Lower lobe of right lung (tissue), 2 donors: ENCODE data around the gene DTNB. TPM values are rescaled to one million over a fixed set of nuclear protein-coding genes. Genes with fewer than 3 reads are reported as not detected.

Experiments used
- ATAC-seq, 2 donors: fragments of 200-7000 bp; cut with Tn5 transposase; one replicate each; pipeline ENCODE4 v1.9.1; 2020 to 2022; ENCODE audit warnings: mild to moderate bottlenecking in 2 of 2, moderate library complexity in 2 of 2
- DNase-seq: peaks from one replicate; pipeline ENCODE4 v3.0.0-alpha.2; 2020
- H3K27ac ChIP-seq: fragments of 200-600 bp; one replicate; pipeline ENCODE4 v1.8.0; 2022
- H3K27me3 ChIP-seq: fragments of 200-600 bp; one replicate; pipeline ENCODE4 v1.8.0; 2022; ENCODE audit warnings: low read depth
- H3K36me3 ChIP-seq: fragments of 200-600 bp; one replicate; pipeline ENCODE4 v1.8.0; 2022; ENCODE audit warnings: mild to moderate bottlenecking
- H3K4me1 ChIP-seq: fragments of 200-600 bp; one replicate; pipeline ENCODE4 v1.8.0; 2022
- H3K4me3 ChIP-seq: fragments of 200-600 bp; one replicate; pipeline ENCODE4 v1.8.0; 2022; ENCODE audit warnings: mild to moderate bottlenecking
- H3K9me3 ChIP-seq: fragments of 200-600 bp; one replicate; pipeline ENCODE4 v1.8.0; 2022
- CTCF ChIP-seq: fragments of 200-600 bp; IDR thresholded peaks from one replicate; pipeline ENCODE4 v1.8.0; 2022; ENCODE audit warnings: antibody characterized with exemption, mild to moderate bottlenecking
- intact Hi-C: fragments of 100-400 bp; cut with DNase I; formaldehyde crosslinking; loops from one replicate; pipeline ENCODE4 v1.11.0; 2022
- total RNA-seq: library from RNA; stranded (reverse); fragmentation: NEBNext Ultra II Directional; extraction: Animal tissue kit (Norgen Biotek cat#: 25700); gene quantifications from one replicate; pipeline ENCODE4 v1.2.1, GENCODE V29; 2021
- donor health status: DM: no; HTN: yes; CAD: no; lungs with severe emphysema.

Gene DTNB
- total RNA-seq, 1 donor from 2014 or later = 32.9 TPM

GRCh38 chr2:25438793-25439192, 234.6 kb downstream of the DTNB start:
- no peaks in the 10 kb centered on the region for H3K36me3 ChIP-seq
- no peak for TF ChIP-seq CTCF
- H3K4me3 ChIP-seq = no peak overlapping the region
- no peak for DNase-seq
- H3K27me3 ChIP-seq = no peaks in the 10 kb centered on the region
- H3K4me1 ChIP-seq = no peaks in the 10 kb centered on the region
- intact Hi-C loops = no loop called here
- H3K9me3 ChIP-seq = no peaks in the 10 kb centered on the region
- no peak for ATAC-seq
- H3K27ac ChIP-seq = no peak overlapping the region

DNA sequence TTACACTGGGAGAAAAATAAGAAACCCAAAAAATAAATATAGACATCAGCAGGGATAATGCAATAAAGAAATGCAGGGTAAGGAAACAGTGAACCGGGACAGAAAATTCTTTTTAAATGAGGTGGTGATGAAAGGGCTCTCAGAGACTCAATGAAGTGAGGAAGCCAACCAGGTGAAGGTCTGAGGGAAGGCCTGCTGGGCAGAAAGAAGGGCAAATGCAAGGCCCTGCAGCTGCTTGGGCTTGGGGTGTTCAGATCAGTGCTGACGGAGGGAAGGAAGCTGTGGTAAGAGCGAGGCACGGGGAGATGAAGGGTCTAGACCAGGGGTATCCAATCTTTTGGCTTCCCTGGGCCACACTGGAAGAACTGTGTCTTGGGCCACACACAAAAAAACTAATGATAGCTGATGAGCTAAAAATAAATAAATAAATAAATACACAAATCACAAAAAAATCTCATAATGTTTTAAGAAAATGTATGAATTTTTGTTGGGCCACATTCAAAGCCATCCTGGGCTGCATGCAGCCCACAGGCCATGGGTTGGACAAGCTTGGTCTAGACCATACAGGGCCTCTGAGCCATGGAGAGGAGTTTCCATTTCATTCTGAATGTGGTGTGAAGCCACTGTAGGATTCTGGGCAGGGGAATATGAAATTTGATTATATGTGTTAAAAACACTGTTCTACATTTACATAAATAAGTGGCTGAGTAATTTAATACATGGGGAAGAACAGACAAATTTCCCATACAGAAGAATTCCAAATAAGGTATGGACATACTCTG, 235.3 kb downstream of the DTNB start:
- no peaks in the 10 kb centered on the region for H3K27me3 ChIP-seq
- intact Hi-C loops = no loop called here
- H3K4me3 ChIP-seq = no peak overlapping the region
- no peaks in the 10 kb centered on the region for H3K36me3 ChIP-seq
- no peaks in the 10 kb centered on the region for H3K4me1 ChIP-seq
- no peak overlapping the region for H3K27ac ChIP-seq
- ATAC-seq (no peak), DNase-seq (no peak)
- H3K9me3 ChIP-seq = no peaks in the 10 kb centered on the region
- no peak for TF ChIP-seq CTCF

DNA sequence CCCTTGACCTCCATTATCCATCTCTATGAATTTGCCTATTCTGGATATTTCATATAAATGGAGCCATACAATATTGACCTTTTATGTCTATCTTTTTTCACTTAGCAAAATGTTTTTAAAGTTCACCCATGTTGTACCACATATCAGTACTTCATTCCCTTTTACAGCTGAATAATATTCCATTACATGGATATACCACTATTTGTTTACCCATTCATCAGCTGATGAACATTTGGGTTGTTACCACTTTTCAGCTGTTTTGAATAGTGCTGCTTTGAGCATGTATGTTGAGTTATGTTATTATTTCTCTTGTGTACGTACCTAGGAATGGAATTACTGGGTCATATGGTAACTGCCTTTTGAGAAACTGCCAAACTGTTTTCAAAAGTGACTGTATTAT, 238.0 kb downstream of the DTNB start:
- H3K36me3 ChIP-seq = no peaks in the 10 kb centered on the region
- no peaks in the 10 kb centered on the region for H3K4me1 ChIP-seq
- DNase-seq (no peak), ATAC-seq (no peak)
- H3K9me3 ChIP-seq = no peaks in the 10 kb centered on the region
- no peaks in the 10 kb centered on the region for H3K27me3 ChIP-seq
- no peak overlapping the region for H3K27ac ChIP-seq
- H3K4me3 ChIP-seq = no peak overlapping the region
- intact Hi-C loops = no loop called here
- TF ChIP-seq CTCF = no peak

DNA sequence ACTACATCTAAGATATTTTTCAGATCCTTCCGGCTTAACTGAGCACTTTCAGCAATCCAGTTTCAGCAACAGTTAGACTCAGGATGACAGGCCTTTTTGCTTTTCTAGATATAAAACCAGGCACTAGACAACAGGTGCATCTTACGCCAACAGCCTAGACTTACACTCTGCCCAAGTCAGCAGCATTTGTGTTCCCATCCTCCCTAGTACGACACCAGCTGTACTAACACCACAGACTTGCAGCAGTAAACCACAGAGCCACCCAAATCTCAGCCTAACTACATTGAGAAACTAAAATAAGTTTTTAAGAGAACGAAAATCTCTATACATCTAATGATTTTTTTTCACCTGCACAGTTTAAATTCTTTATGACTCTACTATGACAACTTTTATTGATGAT, 241.8 kb downstream of the DTNB start:
- Histone ChIP-seq H3K27me3 (no peaks in the 10 kb centered on the region), H3K27ac (no peak overlapping the region), H3K9me3 (no peaks in the 10 kb centered on the region), H3K4me3 (no peak overlapping the region), H3K36me3 (peaks cover 3% of the 10 kb centered on the region), H3K4me1 (no peaks in the 10 kb centered on the region)
- DNase-seq (no peak), ATAC-seq (no peak)
- intact Hi-C loops = no loop called here
- TF ChIP-seq CTCF = no peak

- Histone ChIP-seq H3K4me3 (no peak overlapping the region), H3K4me1 (no peaks in the 10 kb centered on the region), H3K36me3 (peaks cover 3% of the 10 kb centered on the region), H3K27me3 (no peaks in the 10 kb centered on the region), H3K27ac (no peak overlapping the region), H3K9me3 (no peaks in the 10 kb centered on the region)
- intact Hi-C loops = no loop called here
- ATAC-seq (no peak), DNase-seq (no peak)
- no peak for TF ChIP-seq CTCF
Measured at GRCh38 chr2:25430556-25430955, 242.8 kb downstream of the DTNB start.
